Kidney (tissue), 14 donors: ENCODE results near the gene UGT1A3. TPM values are rescaled to one million over a fixed set of nuclear protein-coding genes. Genes with fewer than 3 reads are reported as not detected.

Experiments
- DNase-seq, 5 donors: peaks; one replicate each; pipeline ENCODE4 v3.0.0-alpha.2; 2013 to 2020
- FAIRE-seq: peaks from 2 replicates; lab custom pipeline; 2012; peaks lifted over from hg19 to GRCh38; lab: Jason Lieb, UNC
- H3K27ac ChIP-seq, 2 donors: one replicate each; pipeline ENCODE4 v1.7.0; 2013; ENCODE audit warnings: low read depth in 2 of 2, low read length in 2 of 2, inconsistent platforms in 1 of 2
- H3K27me3 ChIP-seq: one replicate; pipeline ENCODE4 v1.7.1; 2013; ENCODE audit warnings: low read length, inconsistent platforms; ENCODE audit not compliant: control insufficient read depth, insufficient read depth
- H3K36me3 ChIP-seq, 3 donors: one replicate each; pipeline versions ENCODE4 v1.7.0 to v1.7.1; 2013; ENCODE audit warnings: low read length in 3 of 3, control low read depth in 1 of 3, inconsistent platforms in 1 of 3; ENCODE audit not compliant: insufficient read depth in 3 of 3, control insufficient read depth in 2 of 3
- H3K4me1 ChIP-seq, 3 donors: one replicate each; pipeline versions ENCODE4 v1.7.0 to v1.7.1; 2013; ENCODE audit warnings: low read length in 3 of 3, inconsistent platforms in 1 of 3, low read depth in 1 of 3; ENCODE audit not compliant: control insufficient read depth in 2 of 3, insufficient read depth in 2 of 3
- H3K4me3 ChIP-seq, 3 donors: one replicate each; pipeline versions ENCODE4 v1.7.0 to v1.8.1; 2013; ENCODE audit warnings: low read length in 3 of 3, control low read depth in 1 of 3, inconsistent platforms in 1 of 3
- H3K9ac ChIP-seq, 3 donors: one replicate each; pipeline versions ENCODE4 v1.7.0 to v1.7.1; 2013; ENCODE audit warnings: low read length in 3 of 3, control low read depth in 1 of 3, inconsistent platforms in 1 of 3
- H3K9me3 ChIP-seq, 3 donors: one replicate each; pipeline versions ENCODE4 v1.7.0 to v1.7.1; 2013; ENCODE audit warnings: low read length in 3 of 3, control low read depth in 1 of 3, inconsistent platforms in 1 of 3; ENCODE audit not compliant: control insufficient read depth in 2 of 3, insufficient read depth in 1 of 3
- CTCF ChIP-seq: IDR thresholded peaks from 3 replicates; pipeline ENCODE4 v1.5.1; 2012; ENCODE audit warnings: mild to moderate bottlenecking, moderate library complexity, borderline replicate concordance; ENCODE audit not compliant: insufficient read depth; ENCODE audit errors: extremely low read depth
- intact Hi-C: fragments of 100-400 bp; cut with DNase I; formaldehyde crosslinking; loops from one replicate; pipeline ENCODE4 v1.11.1; 2022
- polyA plus RNA-seq: library from polyadenylated mRNA; stranded (reverse); fragments of 350-450 nt; fragmentation: Illumina TruSeq; extraction: RNeasy Lipid Tissue Mini Kit (QIAGEN cat#74804); gene quantifications from one replicate; pipeline ENCODE4 v1.2.3, GENCODE V29; 2014; ENCODE audit warnings: low read depth, low replicate concordance; ENCODE audit not compliant: insufficient read depth
- total RNA-seq: library from RNA; stranded (reverse); fragmentation: NEBNext Ultra II Directional; extraction: Animal tissue kit (Norgen Biotek cat#: 25700); gene quantifications from one replicate; pipeline ENCODE4 v1.2.1, GENCODE V29; 2021
- donor health status: control.
- donor health status: control.
- donor health status: control.
- donor health status: control.
- donor health status: control.
- donor health status: DM: yes; HTN: yes; CAD: no.
- donor health status: Normal renal cell carcinoma (clear cell type).

UGT1A3 gene
- total and polyA plus RNA-seq, 2 donors from 2014 or later, result 0.47 to 0.57 TPM

- Histone ChIP-seq H3K27me3 (no peaks in the 10 kb centered on the region), H3K9ac (no peak overlapping the region), H3K36me3 (peaks cover 0 to 4% (median 0%) of the 10 kb centered on the region in 3 donors), H3K4me3 (no peak overlapping the region), H3K9me3 (no peaks in the 10 kb centered on the region), H3K27ac (no peak overlapping the region), H3K4me1 (peaks cover 0 to 19% (median 7%) of the 10 kb centered on the region in 3 donors)
- no peak for FAIRE-seq
- intact Hi-C loops, result no loop called here
- no peak for TF ChIP-seq CTCF
- no peak for DNase-seq
Measured at GRCh38 chr2:233707940-233708644, 20.8 kb upstream of the UGT1A3 start.

GRCh38 chr2:233708942-233709341 is 19.9 kb upstream of the UGT1A3 start:
- intact Hi-C loops, result no loop called here
- TF ChIP-seq CTCF, result no peak
- H3K4me3 ChIP-seq, result no peak overlapping the region
- no peaks in the 10 kb centered on the region for H3K27me3 ChIP-seq
- no peak overlapping the region for H3K27ac ChIP-seq
- peaks cover 0 to 4% (median 0%) of the 10 kb centered on the region in 3 donors for H3K36me3 ChIP-seq
- no peak overlapping the region for H3K9ac ChIP-seq
- DNase-seq (no peak), FAIRE-seq (no peak)
- no peaks in the 10 kb centered on the region for H3K9me3 ChIP-seq
- peaks cover 0 to 19% (median 7%) of the 10 kb centered on the region in 3 donors for H3K4me1 ChIP-seq

GRCh38 chr2:233711312-233712008 is 17.4 kb upstream of the UGT1A3 start:
- FAIRE-seq (no peak), DNase-seq (peak; percentile 69 to 91 (median 83))
- H3K36me3 ChIP-seq, result peaks cover 0 to 4% (median 0%) of the 10 kb centered on the region in 3 donors
- no peaks in the 10 kb centered on the region for H3K27me3 ChIP-seq
- H3K4me3 ChIP-seq, result no peak overlapping the region
- peaks cover 0 to 12% (median 4%) of the 10 kb centered on the region in 3 donors for H3K4me1 ChIP-seq
- no peaks in the 10 kb centered on the region for H3K9me3 ChIP-seq
- intact Hi-C loops, result no loop called here
- TF ChIP-seq CTCF, result peak; percentile 69
- H3K9ac ChIP-seq, result no peak overlapping the region
- no peak overlapping the region for H3K27ac ChIP-seq
